ENCODE results near the gene FILIP1L.
A peak's percentile ranks its signal among the peaks of the same experiment; 100 is the strongest.

Gene FILIP1L

GRCh38 chr3:99896482-99896881 is 217.8 kb downstream of the FILIP1L start:
- Mint-ChIP-seq H3K4me1 (peaks cover 19% of the 10 kb centered on the region), H3K36me3 (peaks cover 14% of the 10 kb centered on the region), H3K9me3 (no peaks in the 10 kb centered on the region), H3K27me3 (no peaks in the 10 kb centered on the region), H3K27ac (peak overlapping the region; percentile 68), H3K4me3 (no peak overlapping the region)

GRCh38 chr3:99895703-99896441 is 218.4 kb downstream of the FILIP1L start:
- H3K4me3 Mint-ChIP-seq, result no peak overlapping the region
- peak overlapping the region; percentile 68 for H3K27ac Mint-ChIP-seq
- H3K9me3 Mint-ChIP-seq, result no peaks in the 10 kb centered on the region
- H3K27me3 Mint-ChIP-seq, result no peaks in the 10 kb centered on the region
- peaks cover 19% of the 10 kb centered on the region for H3K4me1 Mint-ChIP-seq
- peaks cover 14% of the 10 kb centered on the region for H3K36me3 Mint-ChIP-seq

GRCh38 chr3:99895131-99895696 is 219.1 kb downstream of the FILIP1L start:
- Mint-ChIP-seq H3K4me1 (peaks cover 19% of the 10 kb centered on the region), H3K9me3 (no peaks in the 10 kb centered on the region), H3K36me3 (peaks cover 13% of the 10 kb centered on the region), H3K27ac (no peak overlapping the region), H3K4me3 (no peak overlapping the region), H3K27me3 (no peaks in the 10 kb centered on the region)

GRCh38 chr3:99892332-99892731 is 222.0 kb downstream of the FILIP1L start:
- Mint-ChIP-seq H3K36me3 (peaks cover 18% of the 10 kb centered on the region), H3K9me3 (no peaks in the 10 kb centered on the region), H3K4me1 (peaks cover 19% of the 10 kb centered on the region), H3K4me3 (no peak overlapping the region), H3K27me3 (no peaks in the 10 kb centered on the region), H3K27ac (no peak overlapping the region)

GRCh38 chr3:99891610-99892285 is 222.6 kb downstream of the FILIP1L start:
- Mint-ChIP-seq H3K27me3 (no peaks in the 10 kb centered on the region), H3K27ac (no peak overlapping the region), H3K4me1 (peaks cover 19% of the 10 kb centered on the region), H3K4me3 (no peak overlapping the region), H3K36me3 (peaks cover 18% of the 10 kb centered on the region), H3K9me3 (no peaks in the 10 kb centered on the region)

DNA sequence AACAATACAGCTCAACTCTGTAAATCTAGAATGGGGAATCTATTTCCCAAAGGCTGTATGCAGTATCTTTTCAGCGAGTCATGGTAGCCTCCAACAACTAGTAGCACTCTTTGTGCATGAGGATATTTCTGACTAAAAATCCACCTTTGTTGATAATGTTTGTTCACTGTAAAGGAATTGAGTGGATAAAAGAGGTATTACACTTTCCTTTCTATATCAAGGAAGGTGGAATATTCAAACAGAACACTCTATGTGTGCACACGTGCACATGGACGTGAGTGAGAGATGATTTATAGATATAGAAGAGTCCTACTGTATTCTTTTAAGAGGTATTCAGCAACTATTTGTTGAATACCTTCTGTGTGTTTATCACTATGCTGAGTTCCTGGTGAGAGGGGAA is 228.4 kb downstream of the FILIP1L start:
- Mint-ChIP-seq H3K9me3 (no peaks in the 10 kb centered on the region), H3K36me3 (peaks cover 8% of the 10 kb centered on the region), H3K4me3 (no peak overlapping the region), H3K27me3 (no peaks in the 10 kb centered on the region), H3K4me1 (peaks cover 19% of the 10 kb centered on the region), H3K27ac (no peak overlapping the region)

DNA sequence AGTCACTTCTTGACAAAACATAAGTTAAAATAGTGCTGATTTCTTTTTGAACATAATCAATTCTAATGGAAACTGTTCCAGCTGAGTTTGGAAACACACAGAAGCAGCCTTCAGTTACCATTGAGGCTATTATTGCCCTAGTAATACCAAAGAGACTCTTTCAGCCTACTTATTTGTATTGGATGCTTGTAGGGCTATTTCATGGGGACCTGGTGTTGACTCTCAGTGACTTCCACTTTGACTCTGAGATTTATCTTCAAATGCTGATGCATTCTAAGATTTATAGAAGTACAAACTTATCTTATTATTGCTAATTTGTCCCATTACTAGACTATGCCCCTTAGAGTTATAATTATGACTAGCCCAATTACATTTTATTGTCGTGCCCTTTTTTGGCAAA is 229.2 kb downstream of the FILIP1L start:
- H3K4me1 Mint-ChIP-seq, result peaks cover 19% of the 10 kb centered on the region
- H3K4me3 Mint-ChIP-seq, result no peak overlapping the region
- no peaks in the 10 kb centered on the region for H3K9me3 Mint-ChIP-seq
- peaks cover 7% of the 10 kb centered on the region for H3K36me3 Mint-ChIP-seq
- H3K27me3 Mint-ChIP-seq, result no peaks in the 10 kb centered on the region
- H3K27ac Mint-ChIP-seq, result no peak overlapping the region

DNA sequence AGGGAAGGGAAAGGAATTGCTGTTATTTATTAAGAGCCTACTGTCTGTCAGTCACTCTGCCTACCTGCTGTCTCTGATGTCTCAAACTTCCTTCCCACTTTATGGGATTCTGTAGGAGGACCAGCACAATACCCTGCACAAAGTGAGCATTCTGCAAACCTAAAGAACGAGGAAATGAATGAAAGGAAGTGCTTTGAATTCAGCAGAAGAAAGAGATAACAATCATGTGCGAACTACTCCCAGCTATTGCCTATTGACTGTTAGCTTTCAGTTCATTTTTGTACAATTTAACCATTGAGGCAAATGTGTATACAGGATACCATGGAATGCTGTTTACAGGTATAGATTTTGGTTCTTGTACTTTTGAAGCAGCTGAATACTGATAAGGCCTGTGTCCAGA is 229.8 kb downstream of the FILIP1L start:
- Mint-ChIP-seq H3K27ac (no peak overlapping the region), H3K4me3 (no peak overlapping the region), H3K27me3 (no peaks in the 10 kb centered on the region), H3K36me3 (peaks cover 4% of the 10 kb centered on the region), H3K9me3 (no peaks in the 10 kb centered on the region), H3K4me1 (peaks cover 19% of the 10 kb centered on the region)

- Mint-ChIP-seq H3K4me1 (peaks cover 19% of the 10 kb centered on the region), H3K4me3 (no peak overlapping the region), H3K27ac (no peak overlapping the region), H3K36me3 (peaks cover 3% of the 10 kb centered on the region), H3K27me3 (no peaks in the 10 kb centered on the region), H3K9me3 (no peaks in the 10 kb centered on the region)
These were observed 230.6 kb downstream of the FILIP1L start for GRCh38 chr3:99883693-99884092.

- Mint-ChIP-seq H3K4me1 (peaks cover 24% of the 10 kb centered on the region), H3K27me3 (no peaks in the 10 kb centered on the region), H3K36me3 (peaks cover 3% of the 10 kb centered on the region), H3K9me3 (no peaks in the 10 kb centered on the region), H3K4me3 (no peak overlapping the region), H3K27ac (no peak overlapping the region)
These were observed 231.2 kb downstream of the FILIP1L start for GRCh38 chr3:99883138-99883461.

- H3K27me3 Mint-ChIP-seq, result no peaks in the 10 kb centered on the region
- peaks cover 29% of the 10 kb centered on the region for H3K4me1 Mint-ChIP-seq
- no peaks in the 10 kb centered on the region for H3K9me3 Mint-ChIP-seq
- no peak overlapping the region for H3K4me3 Mint-ChIP-seq
- no peak overlapping the region for H3K27ac Mint-ChIP-seq
- peaks cover 3% of the 10 kb centered on the region for H3K36me3 Mint-ChIP-seq
These were observed 231.7 kb downstream of the FILIP1L start for GRCh38 chr3:99882436-99883137.

- Mint-ChIP-seq H3K27ac (no peak overlapping the region), H3K4me1 (peaks cover 41% of the 10 kb centered on the region), H3K9me3 (no peaks in the 10 kb centered on the region), H3K36me3 (peaks cover 2% of the 10 kb centered on the region), H3K4me3 (no peak overlapping the region), H3K27me3 (no peaks in the 10 kb centered on the region)
These were observed 233.2 kb downstream of the FILIP1L start for GRCh38 chr3:99881121-99881524.

- peaks cover 46% of the 10 kb centered on the region for H3K4me1 Mint-ChIP-seq
These were observed 235.0 kb downstream of the FILIP1L start for GRCh38 chr3:99879275-99879674.

DNA sequence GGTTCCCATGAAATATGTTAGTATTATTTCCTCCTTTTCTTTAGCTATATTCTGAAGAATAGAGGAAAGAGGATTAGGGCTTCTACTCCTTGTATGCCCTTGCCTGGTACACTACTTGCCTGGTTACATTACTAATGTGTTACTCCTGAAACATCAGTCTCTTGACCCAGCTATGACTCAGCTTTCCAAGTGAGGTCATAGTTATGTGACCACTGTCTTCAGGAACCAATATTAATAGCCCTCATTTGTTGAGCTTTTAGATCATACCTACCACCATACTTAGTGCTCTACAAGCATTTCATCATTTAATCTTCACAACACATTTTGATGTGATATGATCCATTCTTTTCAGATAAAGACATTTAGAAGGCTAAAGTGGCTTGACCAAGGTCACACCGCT is 236.3 kb downstream of the FILIP1L start:
- Mint-ChIP-seq H3K9me3 (no peaks in the 10 kb centered on the region), H3K4me1 (peaks cover 43% of the 10 kb centered on the region), H3K36me3 (no peaks in the 10 kb centered on the region), H3K27ac (no peak overlapping the region), H3K27me3 (no peaks in the 10 kb centered on the region), H3K4me3 (no peak overlapping the region)

More at GRCh38 chr3:99879275-99879674, 235.0 kb downstream of the FILIP1L start:
- Mint-ChIP-seq H3K27me3 (no peaks in the 10 kb centered on the region), H3K27ac (no peak overlapping the region), H3K36me3 (no peaks in the 10 kb centered on the region), H3K4me3 (no peak overlapping the region), H3K9me3 (no peaks in the 10 kb centered on the region)

- H3K9me3 Mint-ChIP-seq, result no peaks in the 10 kb centered on the region
- no peaks in the 10 kb centered on the region for H3K36me3 Mint-ChIP-seq
- no peaks in the 10 kb centered on the region for H3K27me3 Mint-ChIP-seq
- H3K4me1 Mint-ChIP-seq, result peaks cover 43% of the 10 kb centered on the region
- H3K27ac Mint-ChIP-seq, result no peak overlapping the region
- peak overlapping the region; percentile 48 for H3K4me3 Mint-ChIP-seq
These were observed 237.2 kb downstream of the FILIP1L start for GRCh38 chr3:99877031-99877579.
